ENCODE results near the gene CASK.

Gene CASK

GRCh38 chrX:41827886-41828285 is 95.5 kb downstream of the CASK start:
- no peak for DNase-seq

- no peak for DNase-seq
These were observed 97.6 kb downstream of the CASK start for GRCh38 chrX:41825796-41826195.

- DNase-seq, result no peak
These were observed 98.8 kb downstream of the CASK start for GRCh38 chrX:41824551-41824950.

- DNase-seq, result no peak
These were observed 100.0 kb downstream of the CASK start for GRCh38 chrX:41823402-41823801.

GRCh38 chrX:41822892-41823291 is 100.5 kb downstream of the CASK start:
- DNase-seq, result no peak

- DNase-seq, result no peak
These were observed 115.3 kb downstream of the CASK start for GRCh38 chrX:41808047-41808446.

GRCh38 chrX:41802958-41803357 is 120.4 kb downstream of the CASK start:
- DNase-seq, result no peak

- no peak for DNase-seq
These were observed 123.7 kb downstream of the CASK start for GRCh38 chrX:41799661-41800060.

- DNase-seq, result no peak
These were observed 126.8 kb downstream of the CASK start for GRCh38 chrX:41796577-41796976.

GRCh38 chrX:41796046-41796445 is 127.3 kb downstream of the CASK start:
- no peak for DNase-seq

GRCh38 chrX:41789374-41789773 is 134.0 kb downstream of the CASK start:
- DNase-seq, result no peak

GRCh38 chrX:41785685-41786084 is 137.7 kb downstream of the CASK start:
- no peak for DNase-seq

GRCh38 chrX:41781500-41781899 is 141.9 kb downstream of the CASK start:
- DNase-seq, result peak; percentile 51

GRCh38 chrX:41779941-41780340 is 143.4 kb downstream of the CASK start:
- DNase-seq, result no peak

- peak; percentile 19 for DNase-seq
These were observed 144.3 kb downstream of the CASK start for GRCh38 chrX:41779030-41779564.

GRCh38 chrX:41761702-41762101 is 161.7 kb downstream of the CASK start:
- DNase-seq, result no peak

- no peak for DNase-seq
These were observed 162.2 kb downstream of the CASK start for GRCh38 chrX:41761169-41761568.

- DNase-seq, result no peak
These were observed 163.5 kb downstream of the CASK start for GRCh38 chrX:41759817-41760216.

- no peak for DNase-seq
These were observed 165.0 kb downstream of the CASK start for GRCh38 chrX:41758401-41758800.

GRCh38 chrX:41750716-41751115 is 172.6 kb downstream of the CASK start:
- DNase-seq, result no peak

GRCh38 chrX:41739871-41740270 is 183.5 kb downstream of the CASK start:
- DNase-seq, result no peak

GRCh38 chrX:41737065-41737464 is 186.3 kb downstream of the CASK start:
- no peak for DNase-seq

GRCh38 chrX:41734530-41734929 is 188.8 kb downstream of the CASK start:
- no peak for DNase-seq

- no peak for DNase-seq
These were observed 189.4 kb downstream of the CASK start for GRCh38 chrX:41733939-41734338.

- DNase-seq, result no peak
These were observed 191.1 kb downstream of the CASK start for GRCh38 chrX:41732260-41732659.

- DNase-seq, result no peak
These were observed 193.3 kb downstream of the CASK start for GRCh38 chrX:41730081-41730480.
